Measurements from ENCODE around the gene FHAD1.

- TF ChIP-seq YY1 (IDR thresholded peaks at IDR 0.05; ENCODE audit: low read depth): no peak
- no peak for TF ChIP-seq CREB1 (IDR thresholded peaks at IDR 0.05; ENCODE audit: low read depth)
- TF ChIP-seq ZBTB7A (IDR thresholded peaks at IDR 0.05; ENCODE audit: low read depth): no peak
- no peak for TF ChIP-seq TAF1 (IDR thresholded peaks at IDR 0.05; ENCODE audit: low read depth)
- TF ChIP-seq MAX (IDR thresholded peaks at IDR 0.05): no peak
- TF ChIP-seq REST (IDR thresholded peaks at IDR 0.05; ENCODE audit: low read depth): no peak
- no peak for TF ChIP-seq USF1 (IDR thresholded peaks at IDR 0.05)
- TF ChIP-seq EP300 (IDR thresholded peaks at IDR 0.05; ENCODE audit: borderline replicate concordance): no peak
- TF ChIP-seq TEAD4 (IDR thresholded peaks at IDR 0.05): no peak
- no peak for TF ChIP-seq RAD21 (IDR thresholded peaks at IDR 0.05; ENCODE audit: low read depth)
- no peak for TF ChIP-seq EGR1 (IDR thresholded peaks at IDR 0.05)
- TF ChIP-seq FOXM1 (IDR thresholded peaks at IDR 0.05; ENCODE audit: borderline replicate concordance, low read depth): no peak
These were observed 97.4 kb downstream of the FHAD1 start for GRCh38 chr1:15344380-15344779.
